ENCODE data around the gene EVA1C.

- TF ChIP-seq MYNN (IDR thresholded peaks at IDR 0.05) (no peak), MYNN (CRISPR knock-in tag; IDR thresholded peaks at IDR 0.05) (no peak), NCOA4 (IDR thresholded peaks at IDR 0.05; ENCODE audit: partially characterized antibody) (no peak), FOXA1 (IDR thresholded peaks at IDR 0.05; ENCODE audit: borderline replicate concordance) (no peak), CBX8 (IDR thresholded peaks at IDR 0.05; ENCODE audit: borderline replicate concordance, extremely low read depth, low read depth, low read length, poor library complexity, severe bottlenecking) (no peak), SAP30 (IDR thresholded peaks at IDR 0.05; ENCODE audit: borderline replicate concordance, insufficient read depth, low read depth, low read length, poor library complexity, severe bottlenecking) (no peak), EHMT2 (IDR thresholded peaks at IDR 0.05) (no peak)
- TF ChIP-seq, protein P1, sequence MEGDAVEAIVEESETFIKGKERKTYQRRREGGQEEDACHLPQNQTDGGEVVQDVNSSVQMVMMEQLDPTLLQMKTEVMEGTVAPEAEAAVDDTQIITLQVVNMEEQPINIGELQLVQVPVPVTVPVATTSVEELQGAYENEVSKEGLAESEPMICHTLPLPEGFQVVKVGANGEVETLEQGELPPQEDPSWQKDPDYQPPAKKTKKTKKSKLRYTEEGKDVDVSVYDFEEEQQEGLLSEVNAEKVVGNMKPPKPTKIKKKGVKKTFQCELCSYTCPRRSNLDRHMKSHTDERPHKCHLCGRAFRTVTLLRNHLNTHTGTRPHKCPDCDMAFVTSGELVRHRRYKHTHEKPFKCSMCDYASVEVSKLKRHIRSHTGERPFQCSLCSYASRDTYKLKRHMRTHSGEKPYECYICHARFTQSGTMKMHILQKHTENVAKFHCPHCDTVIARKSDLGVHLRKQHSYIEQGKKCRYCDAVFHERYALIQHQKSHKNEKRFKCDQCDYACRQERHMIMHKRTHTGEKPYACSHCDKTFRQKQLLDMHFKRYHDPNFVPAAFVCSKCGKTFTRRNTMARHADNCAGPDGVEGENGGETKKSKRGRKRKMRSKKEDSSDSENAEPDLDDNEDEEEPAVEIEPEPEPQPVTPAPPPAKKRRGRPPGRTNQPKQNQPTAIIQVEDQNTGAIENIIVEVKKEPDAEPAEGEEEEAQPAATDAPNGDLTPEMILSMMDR (IDR thresholded peaks at IDR 0.05 in 2 of 3, conservative IDR thresholded peaks at IDR 0.05 in 1 of 3; ENCODE audit: insufficient read depth in 2 of 3, low read depth in 1 of 3, low read length in 3 of 3) = no peak
- TF ChIP-seq, protein P2, sequence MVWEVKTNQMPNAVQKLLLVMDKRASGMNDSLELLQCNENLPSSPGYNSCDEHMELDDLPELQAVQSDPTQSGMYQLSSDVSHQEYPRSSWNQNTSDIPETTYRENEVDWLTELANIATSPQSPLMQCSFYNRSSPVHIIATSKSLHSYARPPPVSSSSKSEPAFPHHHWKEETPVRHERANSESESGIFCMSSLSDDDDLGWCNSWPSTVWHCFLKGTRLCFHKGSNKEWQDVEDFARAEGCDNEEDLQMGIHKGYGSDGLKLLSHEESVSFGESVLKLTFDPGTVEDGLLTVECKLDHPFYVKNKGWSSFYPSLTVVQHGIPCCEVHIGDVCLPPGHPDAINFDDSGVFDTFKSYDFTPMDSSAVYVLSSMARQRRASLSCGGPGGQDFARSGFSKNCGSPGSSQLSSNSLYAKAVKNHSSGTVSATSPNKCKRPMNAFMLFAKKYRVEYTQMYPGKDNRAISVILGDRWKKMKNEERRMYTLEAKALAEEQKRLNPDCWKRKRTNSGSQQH (CRISPR knock-in tag; IDR thresholded peaks at IDR 0.05) = no peak
- TF ChIP-seq, protein P3, sequence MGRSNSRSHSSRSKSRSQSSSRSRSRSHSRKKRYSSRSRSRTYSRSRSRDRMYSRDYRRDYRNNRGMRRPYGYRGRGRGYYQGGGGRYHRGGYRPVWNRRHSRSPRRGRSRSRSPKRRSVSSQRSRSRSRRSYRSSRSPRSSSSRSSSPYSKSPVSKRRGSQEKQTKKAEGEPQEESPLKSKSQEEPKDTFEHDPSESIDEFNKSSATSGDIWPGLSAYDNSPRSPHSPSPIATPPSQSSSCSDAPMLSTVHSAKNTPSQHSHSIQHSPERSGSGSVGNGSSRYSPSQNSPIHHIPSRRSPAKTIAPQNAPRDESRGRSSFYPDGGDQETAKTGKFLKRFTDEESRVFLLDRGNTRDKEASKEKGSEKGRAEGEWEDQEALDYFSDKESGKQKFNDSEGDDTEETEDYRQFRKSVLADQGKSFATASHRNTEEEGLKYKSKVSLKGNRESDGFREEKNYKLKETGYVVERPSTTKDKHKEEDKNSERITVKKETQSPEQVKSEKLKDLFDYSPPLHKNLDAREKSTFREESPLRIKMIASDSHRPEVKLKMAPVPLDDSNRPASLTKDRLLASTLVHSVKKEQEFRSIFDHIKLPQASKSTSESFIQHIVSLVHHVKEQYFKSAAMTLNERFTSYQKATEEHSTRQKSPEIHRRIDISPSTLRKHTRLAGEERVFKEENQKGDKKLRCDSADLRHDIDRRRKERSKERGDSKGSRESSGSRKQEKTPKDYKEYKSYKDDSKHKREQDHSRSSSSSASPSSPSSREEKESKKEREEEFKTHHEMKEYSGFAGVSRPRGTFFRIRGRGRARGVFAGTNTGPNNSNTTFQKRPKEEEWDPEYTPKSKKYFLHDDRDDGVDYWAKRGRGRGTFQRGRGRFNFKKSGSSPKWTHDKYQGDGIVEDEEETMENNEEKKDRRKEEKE (IDR thresholded peaks at IDR 0.05; ENCODE audit: borderline replicate concordance in 1 of 2, control insufficient read depth in 1 of 2, low read depth in 2 of 2, low read length in 1 of 2) = no peak
Observed at GRCh38 chr21:32514275-32515055, 102.0 kb downstream of the EVA1C start.
